Sigmoid colon (tissue), 4 donors: Measurements from ENCODE around the gene ZRANB1.

Experiments used
- CTCF ChIP-seq, 4 experiments: fragments of 450-650 bp in 3 of 4; fragments of 200-600 bp in 1 of 4; IDR thresholded peaks; one replicate each; pipeline ENCODE4 v1.5.1; 2016 to 2019; ENCODE audit warnings: antibody characterized with exemption in 4 of 4, mild to moderate bottlenecking in 3 of 4, moderate library complexity in 2 of 4
- EP300 ChIP-seq, 4 donors: sonication (generic); formaldehyde crosslinking; IDR thresholded peaks; one replicate each; pipeline ENCODE4 v1.6.1; 2017; ENCODE audit warnings: antibody characterized with exemption in 4 of 4
- POLR2A ChIP-seq, 2 donors: fragments of 450-650 bp; IDR thresholded peaks; one replicate each; pipeline ENCODE4 v1.6.1; 2016; ENCODE audit warnings: antibody characterized with exemption in 2 of 2, mild to moderate bottlenecking in 2 of 2, moderate library complexity in 2 of 2
- POLR2AphosphoS5 ChIP-seq, 4 donors: sonication (generic); formaldehyde crosslinking; IDR thresholded peaks; one replicate each; pipeline ENCODE4 v1.6.1; 2017; ENCODE audit warnings: antibody characterized with exemption in 4 of 4

GRCh38 chr10:125033146-125033924, 91.4 kb downstream of the ZRANB1 start:
- TF ChIP-seq CTCF (IDR thresholded peaks at IDR 0.05) = no peak
- TF ChIP-seq POLR2A (IDR thresholded peaks at IDR 0.05) = no peak
- no peak for TF ChIP-seq POLR2AphosphoS5 (IDR thresholded peaks at IDR 0.05)
- no peak for TF ChIP-seq EP300 (IDR thresholded peaks at IDR 0.05)
